Gastrocnemius medialis (tissue), 4 donors: ENCODE measurements around the gene PDK4. TPM values are rescaled to one million over a fixed set of nuclear protein-coding genes. Genes with fewer than 3 reads are reported as not detected.

Experiments
- ATAC-seq, 2 donors: fragments of 150-250 bp; one replicate each; pipeline ENCODE4 v1.9.1; 2016
- DNase-seq, 2 donors: peaks; one replicate each; pipeline ENCODE4 v3.0.0-alpha.2; 2019
- H3K27ac ChIP-seq, 4 donors: fragments of 200-600 bp; sonication (generic); 1 replicate in 1 of 4; 2 replicates in 3 of 4; pipeline ENCODE4 v1.5.1; 2016 to 2018; ENCODE audit warnings: mild to moderate bottlenecking in 2 of 4, moderate library complexity in 1 of 4
- H3K27me3 ChIP-seq, 3 donors: fragments of 200-600 bp; sonication (generic) in 2 of 3; 1 replicate in 1 of 3; 2 replicates in 2 of 3; pipeline versions ENCODE4 v1.5.1 to v1.6.0; 2016 to 2019; ENCODE audit warnings: mild to moderate bottlenecking in 1 of 3, moderate library complexity in 1 of 3
- H3K36me3 ChIP-seq, 2 donors: fragments of 200-600 bp; sonication (generic) in 1 of 2; one replicate each; pipeline ENCODE4 v1.5.1; 2017 to 2018
- H3K4me1 ChIP-seq, 2 donors: fragments of 200-600 bp; sonication (generic) in 1 of 2; one replicate each; pipeline ENCODE4 v1.5.1; 2016 to 2017; ENCODE audit warnings: mild to moderate bottlenecking in 2 of 2
- H3K4me3 ChIP-seq, 4 donors: fragments of 200-600 bp; sonication (generic) in 3 of 4; 1 replicate in 1 of 4; 2 replicates in 3 of 4; pipeline ENCODE4 v1.5.1; 2016 to 2019; ENCODE audit warnings: mild to moderate bottlenecking in 2 of 4
- H3K9me3 ChIP-seq, 3 donors: fragments of 200-600 bp; sonication (generic) in 2 of 3; 1 replicate in 1 of 3; 2 replicates in 2 of 3; pipeline ENCODE4 v1.5.1; 2016 to 2019
- POLR2A ChIP-seq, 2 donors: fragments of 450-650 bp; IDR thresholded peaks; one replicate each; pipeline ENCODE4 v1.6.1; 2017; ENCODE audit warnings: antibody characterized with exemption in 2 of 2, mild to moderate bottlenecking in 2 of 2, moderate library complexity in 2 of 2
- in situ Hi-C, 4 donors: fragments of 200-750 bp; cut with MboI; loops; one replicate each; pipeline versions ENCODE4 v1.15.0 to v1.8.0; 2017; ENCODE audit warnings: low sequenced_read_pairs in 4 of 4
- intact Hi-C: fragments of 100-400 bp; cut with DNase I; formaldehyde crosslinking; loops from one replicate; pipeline ENCODE4 v1.15.1; 2023; ENCODE audit warnings: low total_unique reads
- total RNA-seq, 4 donors: library from RNA; depleted of rRNA; stranded (reverse); fragments of >200 nt; gene quantifications; one replicate each; pipeline versions ENCODE4 v1.1.0 to v1.2.3, GENCODE V29; 2016
- TF ChIP-seq, protein P1 (sequence below), 5 experiments: fragments of 450-650 bp in 3 of 5; fragments of 200-600 bp in 2 of 5; sonication (generic) in 2 of 5; IDR thresholded peaks in 4 of 5; conservative IDR thresholded peaks in 1 of 5; 1 replicate in 4 of 5; 2 replicates in 1 of 5; pipeline ENCODE4 v1.5.1; 2016 to 2019; ENCODE audit warnings: antibody characterized with exemption in 5 of 5, mild to moderate bottlenecking in 3 of 5, moderate library complexity in 3 of 5

Gene PDK4
- total RNA-seq, 4 donors from 2014 or later = 2,371 to 5,827 (median 4,654) TPM

GRCh38 chr7:95578299-95578855 lies 17.9 kb downstream of the PDK4 start:
- no peak for TF ChIP-seq POLR2A (IDR thresholded peaks at IDR 0.05)
- TF ChIP-seq, protein P1, sequence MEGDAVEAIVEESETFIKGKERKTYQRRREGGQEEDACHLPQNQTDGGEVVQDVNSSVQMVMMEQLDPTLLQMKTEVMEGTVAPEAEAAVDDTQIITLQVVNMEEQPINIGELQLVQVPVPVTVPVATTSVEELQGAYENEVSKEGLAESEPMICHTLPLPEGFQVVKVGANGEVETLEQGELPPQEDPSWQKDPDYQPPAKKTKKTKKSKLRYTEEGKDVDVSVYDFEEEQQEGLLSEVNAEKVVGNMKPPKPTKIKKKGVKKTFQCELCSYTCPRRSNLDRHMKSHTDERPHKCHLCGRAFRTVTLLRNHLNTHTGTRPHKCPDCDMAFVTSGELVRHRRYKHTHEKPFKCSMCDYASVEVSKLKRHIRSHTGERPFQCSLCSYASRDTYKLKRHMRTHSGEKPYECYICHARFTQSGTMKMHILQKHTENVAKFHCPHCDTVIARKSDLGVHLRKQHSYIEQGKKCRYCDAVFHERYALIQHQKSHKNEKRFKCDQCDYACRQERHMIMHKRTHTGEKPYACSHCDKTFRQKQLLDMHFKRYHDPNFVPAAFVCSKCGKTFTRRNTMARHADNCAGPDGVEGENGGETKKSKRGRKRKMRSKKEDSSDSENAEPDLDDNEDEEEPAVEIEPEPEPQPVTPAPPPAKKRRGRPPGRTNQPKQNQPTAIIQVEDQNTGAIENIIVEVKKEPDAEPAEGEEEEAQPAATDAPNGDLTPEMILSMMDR (IDR thresholded peaks at IDR 0.05 in 4 of 5, conservative IDR thresholded peaks at IDR 0.05 in 1 of 5) = no peak
- intact Hi-C loops = loop anchor here (2.0 kb wide), 1 partner anchor 28 kb away; no protein-coding TSS in a partner anchor
- H3K4me1 ChIP-seq = no peaks in the 10 kb centered on the region
- in situ Hi-C loops = no loop called here
- H3K9me3 ChIP-seq = no peaks in the 10 kb centered on the region
- peak overlapping the region; percentile 10 to 60 (median 17) for H3K27ac ChIP-seq
- no peaks in the 10 kb centered on the region for H3K36me3 ChIP-seq
- no peak for DNase-seq
- ATAC-seq = no peak
- H3K4me3 ChIP-seq = no peak overlapping the region
- no peaks in the 10 kb centered on the region for H3K27me3 ChIP-seq

DNA sequence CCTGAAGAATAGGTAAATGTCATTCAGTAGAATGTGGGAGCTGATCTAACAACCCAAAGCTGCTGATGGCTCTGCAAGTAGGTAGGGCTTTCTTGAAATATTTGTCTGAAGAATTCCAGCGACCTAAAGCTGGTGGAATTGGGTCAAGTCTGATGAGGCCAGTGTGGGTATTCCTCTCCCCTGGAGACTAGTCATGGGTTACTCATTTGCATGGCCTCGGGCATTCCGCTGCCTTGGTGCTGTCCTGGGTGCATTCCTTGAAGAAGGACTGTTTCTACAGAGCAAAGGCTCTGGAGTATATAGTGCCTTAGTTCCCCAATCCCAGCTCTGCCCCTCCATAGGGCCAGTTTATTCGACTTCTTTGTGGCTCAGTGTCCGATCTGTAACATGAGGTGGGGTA lies 19.2 kb downstream of the PDK4 start:
- Histone ChIP-seq H3K36me3 (no peaks in the 10 kb centered on the region), H3K4me3 (no peak overlapping the region), H3K27ac (no peak overlapping the region), H3K9me3 (no peaks in the 10 kb centered on the region), H3K27me3 (no peaks in the 10 kb centered on the region), H3K4me1 (no peaks in the 10 kb centered on the region)
- TF ChIP-seq POLR2A (IDR thresholded peaks at IDR 0.05) = no peak
- TF ChIP-seq, protein P1 (IDR thresholded peaks at IDR 0.05 in 4 of 5, conservative IDR thresholded peaks at IDR 0.05 in 1 of 5) = no peak
- in situ Hi-C loops (no loop called here), intact Hi-C loops (no loop called here)
- ATAC-seq (no peak), DNase-seq (no peak)

DNA sequence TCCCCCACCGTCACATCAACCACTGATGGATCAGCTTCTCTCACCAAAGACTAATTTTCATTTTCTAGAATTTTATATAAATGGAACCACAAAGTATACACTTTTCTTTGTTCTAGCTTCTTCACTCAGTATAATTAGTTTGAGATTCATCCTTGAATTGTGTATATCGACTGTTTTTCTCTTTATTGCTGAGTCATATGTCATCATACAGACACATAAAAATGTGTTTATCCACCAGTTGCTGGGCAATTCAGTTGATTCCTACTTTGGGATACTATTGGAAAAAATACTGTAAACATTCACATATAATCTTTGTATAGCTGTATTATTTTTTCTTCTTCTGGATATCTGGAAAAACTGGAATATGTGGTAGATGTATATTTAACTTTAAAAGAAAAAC lies 26.6 kb downstream of the PDK4 start:
- H3K4me3 ChIP-seq = no peak overlapping the region
- ATAC-seq (no peak), DNase-seq (no peak)
- no peaks in the 10 kb centered on the region for H3K4me1 ChIP-seq
- H3K36me3 ChIP-seq = no peaks in the 10 kb centered on the region
- no peaks in the 10 kb centered on the region for H3K9me3 ChIP-seq
- no peak for TF ChIP-seq POLR2A (IDR thresholded peaks at IDR 0.05)
- TF ChIP-seq, protein P1 (IDR thresholded peaks at IDR 0.05 in 4 of 5, conservative IDR thresholded peaks at IDR 0.05 in 1 of 5) = no peak
- no peak overlapping the region for H3K27ac ChIP-seq
- H3K27me3 ChIP-seq = no peaks in the 10 kb centered on the region
- in situ Hi-C loops = no loop called here
- intact Hi-C loops = no loop called here

DNA sequence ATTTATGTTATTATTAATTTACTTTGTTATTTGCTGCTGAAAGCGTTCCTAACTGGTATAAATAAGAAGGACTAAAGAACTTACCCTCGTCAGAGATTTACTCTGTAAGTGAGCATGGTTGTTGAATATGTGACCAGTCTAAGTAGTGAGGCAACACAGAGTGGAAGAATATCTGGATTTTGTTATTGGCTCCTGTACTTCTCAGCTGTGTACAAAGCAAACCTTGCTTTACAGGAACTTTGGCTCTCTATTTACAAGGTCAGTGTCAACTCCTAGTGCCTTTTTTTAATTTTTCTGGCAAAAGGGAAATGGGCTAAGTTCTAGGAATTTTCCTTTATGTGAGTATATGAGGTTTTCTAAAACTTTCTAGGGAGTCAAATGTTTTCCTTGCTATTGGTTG lies 35.6 kb downstream of the PDK4 start:
- H3K4me1 ChIP-seq = no peaks in the 10 kb centered on the region
- no peak for ATAC-seq
- in situ Hi-C loops = no loop called here
- intact Hi-C loops = no loop called here
- no peak for DNase-seq
- H3K36me3 ChIP-seq = no peaks in the 10 kb centered on the region
- no peak for TF ChIP-seq POLR2A (IDR thresholded peaks at IDR 0.05)
- TF ChIP-seq, protein P1 (IDR thresholded peaks at IDR 0.05 in 4 of 5, conservative IDR thresholded peaks at IDR 0.05 in 1 of 5) = no peak
- no peak overlapping the region for H3K4me3 ChIP-seq
- H3K9me3 ChIP-seq = no peaks in the 10 kb centered on the region
- H3K27ac ChIP-seq = no peak overlapping the region
- H3K27me3 ChIP-seq = no peaks in the 10 kb centered on the region

DNA sequence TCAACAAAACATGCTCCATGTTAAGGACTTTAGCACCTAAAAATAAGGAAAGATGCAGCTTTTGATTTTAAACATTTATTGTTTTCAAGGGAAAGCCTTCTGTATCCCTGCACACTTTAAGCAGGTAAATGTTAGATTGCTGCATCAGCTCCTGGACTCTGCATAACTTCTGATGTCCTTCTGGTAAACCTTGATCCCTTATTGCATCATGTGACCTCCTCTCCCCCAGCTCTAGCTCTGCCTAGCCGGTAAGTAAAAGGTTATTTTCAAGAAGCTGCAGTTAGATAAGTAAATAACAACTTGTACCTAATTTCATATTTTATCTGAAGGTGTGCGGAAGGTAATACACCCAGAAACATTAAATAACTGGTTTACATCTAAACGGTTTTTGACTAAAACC lies 37.5 kb downstream of the PDK4 start:
- Histone ChIP-seq H3K27me3 (no peaks in the 10 kb centered on the region), H3K36me3 (no peaks in the 10 kb centered on the region), H3K4me1 (peaks cover 0 to 3% of the 10 kb centered on the region in 2 donors), H3K9me3 (no peaks in the 10 kb centered on the region), H3K4me3 (no peak overlapping the region), H3K27ac (no peak overlapping the region)
- ATAC-seq = no peak
- DNase-seq = no peak
- intact Hi-C loops = no loop called here
- TF ChIP-seq, protein P1 (IDR thresholded peaks at IDR 0.05 in 4 of 5, conservative IDR thresholded peaks at IDR 0.05 in 1 of 5) = no peak
- no peak for TF ChIP-seq POLR2A (IDR thresholded peaks at IDR 0.05)
- in situ Hi-C loops = no loop called here
